MM.1S (cell line): Measurements from ENCODE around the gene EID2.

Experiments
- DNase-seq: peaks from one replicate; pipeline ENCODE4 v3.0.0-alpha.2; 2015
- H2AFZ ChIP-seq: fragments of 300-600 bp; sonication (generic); 2 replicates; pipeline ENCODE4 v1.6.0; 2016; ENCODE audit warnings: antibody characterized with exemption, low read length
- H3F3A ChIP-seq: fragments of 300-600 bp; sonication (generic); 2 replicates; pipeline ENCODE4 v1.6.1; 2016; ENCODE audit warnings: mild to moderate bottlenecking, antibody characterized with exemption, low read length, moderate library complexity, mixed read lengths; ENCODE audit not compliant: insufficient read depth
- H3K27ac ChIP-seq: fragments of 300-600 bp; sonication (generic); 2 replicates; pipeline ENCODE4 v1.5.1; 2016; ENCODE audit warnings: mild to moderate bottlenecking, low read length
- H3K27me3 ChIP-seq: fragments of 300-600 bp; sonication (generic); replicated peaks from 2 replicates; pipeline ENCODE4 v1.6.0; 2016; ENCODE audit warnings: low read length; ENCODE audit not compliant: insufficient read depth
- H3K36me3 ChIP-seq: fragments of 300-600 bp; sonication (generic); replicated peaks from 2 replicates; pipeline ENCODE4 v1.6.1; 2016; ENCODE audit warnings: mild to moderate bottlenecking, low read length, mixed read lengths; ENCODE audit not compliant: insufficient read depth
- H3K4me1 ChIP-seq: fragments of 300-600 bp; sonication (generic); 2 replicates; pipeline ENCODE4 v1.6.1; 2016; ENCODE audit warnings: low read length, mixed read lengths
- H3K4me2 ChIP-seq: fragments of 300-600 bp; sonication (generic); 2 replicates; pipeline ENCODE4 v1.6.0; 2016; ENCODE audit warnings: low read depth, low read length
- H3K4me3 ChIP-seq: fragments of 300-600 bp; sonication (generic); 2 replicates; pipeline ENCODE4 v1.5.1; 2016; ENCODE audit warnings: low read length, mixed read lengths
- H3K79me2 ChIP-seq: fragments of 300-600 bp; sonication (generic); 2 replicates; pipeline ENCODE4 v1.6.1; 2016; ENCODE audit warnings: mixed run types, low read length, mixed read lengths
- H3K9ac ChIP-seq: fragments of 300-600 bp; sonication (generic); 2 replicates; pipeline ENCODE4 v1.6.1; 2016; ENCODE audit warnings: low read length, mixed read lengths
- H3K9me2 ChIP-seq: fragments of 300-600 bp; sonication (generic); replicated peaks from 2 replicates; pipeline ENCODE4 v1.6.1; 2016; ENCODE audit warnings: mild to moderate bottlenecking, low read length, mixed read lengths; ENCODE audit not compliant: insufficient read depth
- H3K9me3 ChIP-seq: fragments of 300-600 bp; sonication (generic); replicated peaks from 2 replicates; pipeline ENCODE4 v1.6.1; 2016; ENCODE audit warnings: mild to moderate bottlenecking, low read length, mixed read lengths; ENCODE audit not compliant: insufficient read depth
- H4K20me1 ChIP-seq: fragments of 300-600 bp; sonication (generic); 2 replicates; pipeline ENCODE4 v1.6.1; 2016; ENCODE audit warnings: mild to moderate bottlenecking, low read length, moderate library complexity, mixed read lengths; ENCODE audit not compliant: insufficient read depth
- CTCF ChIP-seq: fragments of 300-600 bp; sonication (generic); IDR thresholded peaks from 2 replicates; pipeline ENCODE4 v1.5.1; 2016; ENCODE audit warnings: antibody characterized with exemption, low read length, mixed read lengths
- EZH2 ChIP-seq: fragments of 300-600 bp; sonication (generic); optimal IDR thresholded peaks from 2 replicates; pipeline ENCODE3; 2017; ENCODE audit warnings: low read depth, mild to moderate bottlenecking, antibody characterized with exemption, low read length, mixed read lengths
- EZH2phosphoT487 ChIP-seq: fragments of 300-600 bp; sonication (generic); IDR thresholded peaks from 2 replicates; pipeline ENCODE4 v1.6.1; 2018; ENCODE audit warnings: antibody characterized with exemption, low read length

The EID2 gene

GRCh38 chr19:39557811-39558623, 18.1 kb upstream of the EID2 start:
- no peaks in the 10 kb centered on the region for H3K79me2 ChIP-seq
- H3F3A ChIP-seq = peaks cover 11% of the 10 kb centered on the region
- H3K9ac ChIP-seq = no peak overlapping the region
- peaks cover 18% of the 10 kb centered on the region for H3K4me1 ChIP-seq
- no peaks in the 10 kb centered on the region for H3K36me3 ChIP-seq
- H3K27ac ChIP-seq = no peak overlapping the region; the same call in 1 of the 2 replicates
- H2AFZ ChIP-seq = no peak overlapping the region
- no peak for TF ChIP-seq EZH2
- no peak for TF ChIP-seq EZH2phosphoT487
- no peak for TF ChIP-seq CTCF
- H3K9me3 ChIP-seq = no peaks in the 10 kb centered on the region
- peak overlapping the region; percentile 9; the same call in 1 of the 2 replicates for H3K4me3 ChIP-seq
- H4K20me1 ChIP-seq = no peaks in the 10 kb centered on the region
- peak; percentile 78 for DNase-seq
- no peaks in the 10 kb centered on the region for H3K27me3 ChIP-seq
- H3K9me2 ChIP-seq = no peaks in the 10 kb centered on the region
- peak overlapping the region; percentile 51 for H3K4me2 ChIP-seq

DNA sequence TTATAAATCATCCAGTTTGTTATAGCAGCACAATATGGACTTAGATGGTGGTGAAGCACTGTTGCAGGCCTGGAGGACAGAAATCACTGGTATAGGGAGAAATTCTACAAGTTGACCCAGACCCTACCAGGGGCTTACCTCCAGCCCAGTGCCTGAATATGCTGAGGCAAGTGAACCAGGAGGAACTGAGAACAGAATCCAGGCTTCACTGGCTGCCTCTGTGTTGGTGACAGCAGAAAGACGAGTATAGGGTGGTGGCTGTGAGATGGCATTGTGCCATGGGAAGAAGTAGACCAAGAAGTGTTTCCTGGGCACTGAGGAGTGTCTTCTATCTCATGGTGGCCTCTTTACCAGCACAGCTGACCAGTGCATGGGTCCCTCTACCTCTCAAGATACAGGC, 15.9 kb upstream of the EID2 start:
- H3K27me3 ChIP-seq = no peaks in the 10 kb centered on the region
- H3K4me2 ChIP-seq = no peak overlapping the region
- H3K9ac ChIP-seq = no peak overlapping the region
- peaks cover 33% of the 10 kb centered on the region for H3K4me1 ChIP-seq
- no peaks in the 10 kb centered on the region for H3K79me2 ChIP-seq
- H2AFZ ChIP-seq = no peak overlapping the region
- TF ChIP-seq CTCF = no peak
- TF ChIP-seq EZH2phosphoT487 = no peak
- TF ChIP-seq EZH2 = no peak
- H3K27ac ChIP-seq = no peak overlapping the region
- no peaks in the 10 kb centered on the region for H3K36me3 ChIP-seq
- peaks cover 23% of the 10 kb centered on the region for H3F3A ChIP-seq
- no peak for DNase-seq
- no peaks in the 10 kb centered on the region for H3K9me2 ChIP-seq
- no peaks in the 10 kb centered on the region for H4K20me1 ChIP-seq
- H3K4me3 ChIP-seq = no peak overlapping the region
- H3K9me3 ChIP-seq = no peaks in the 10 kb centered on the region

GRCh38 chr19:39554701-39555311, 14.8 kb upstream of the EID2 start:
- H3K4me2 ChIP-seq = no peak overlapping the region
- no peak overlapping the region for H3K4me3 ChIP-seq
- H3K9me2 ChIP-seq = no peaks in the 10 kb centered on the region
- no peaks in the 10 kb centered on the region for H3K79me2 ChIP-seq
- TF ChIP-seq EZH2 (no peak), CTCF (no peak), EZH2phosphoT487 (no peak)
- peaks cover 29% of the 10 kb centered on the region for H3F3A ChIP-seq
- peaks cover 36% of the 10 kb centered on the region for H3K4me1 ChIP-seq
- H3K36me3 ChIP-seq = no peaks in the 10 kb centered on the region
- no peaks in the 10 kb centered on the region for H3K9me3 ChIP-seq
- no peak overlapping the region for H2AFZ ChIP-seq
- H3K9ac ChIP-seq = no peak overlapping the region
- H3K27ac ChIP-seq = no peak overlapping the region
- H3K27me3 ChIP-seq = no peaks in the 10 kb centered on the region
- DNase-seq = no peak
- no peaks in the 10 kb centered on the region for H4K20me1 ChIP-seq
